Osteoblast (primary cell): Measurements from ENCODE around the gene CELF2. TPM values are rescaled to one million over a fixed set of nuclear protein-coding genes. Genes with fewer than 3 reads are reported as not detected.

Experiments
- DNase-seq: peaks from one replicate; pipeline ENCODE4 v3.0.0; 2011; ENCODE audit warnings: low spot score, mixed read lengths; ENCODE audit not compliant: insufficient read length; ENCODE audit errors: missing footprints
- H2AFZ ChIP-seq: 2 replicates; pipeline ENCODE4 v1.6.0; 2011; ENCODE audit warnings: mild to moderate bottlenecking, low read length
- H3K27ac ChIP-seq: 2 replicates; pipeline ENCODE4 v1.5.1; 2011; ENCODE audit warnings: mild to moderate bottlenecking, low read depth, low read length, moderate library complexity
- H3K27me3 ChIP-seq: 2 replicates; pipeline ENCODE4 v1.6.0; 2012; ENCODE audit warnings: mild to moderate bottlenecking, control low read depth, inconsistent platforms, low read length, moderate library complexity; ENCODE audit not compliant: insufficient read depth
- H3K36me3 ChIP-seq: 2 replicates; pipeline ENCODE4 v1.5.1; 2011; ENCODE audit warnings: mild to moderate bottlenecking, low read length, control low read depth, moderate library complexity; ENCODE audit not compliant: insufficient read depth
- H3K4me1 ChIP-seq: 2 replicates; pipeline ENCODE4 v1.5.1; 2011; ENCODE audit warnings: mild to moderate bottlenecking, low read length, control low read depth, moderate library complexity; ENCODE audit not compliant: insufficient read depth
- H3K4me2 ChIP-seq: 2 replicates; pipeline ENCODE4 v1.6.0; 2011; ENCODE audit warnings: mild to moderate bottlenecking, low read length; ENCODE audit not compliant: insufficient read depth
- H3K4me3 ChIP-seq: fragments of 200-600 bp; sonication (generic); 3 replicates; pipeline ENCODE4 v1.5.1; 2012; ENCODE audit warnings: mild to moderate bottlenecking, low read length, inconsistent platforms; ENCODE audit not compliant: insufficient read depth
- H3K79me2 ChIP-seq: 2 replicates; pipeline ENCODE4 v1.6.0; 2012; ENCODE audit warnings: mild to moderate bottlenecking, low read length, control low read depth, inconsistent platforms; ENCODE audit not compliant: insufficient read depth
- H3K9me3 ChIP-seq: 2 replicates; pipeline ENCODE4 v1.5.1; 2011; ENCODE audit warnings: low read depth, low read length, control low read depth
- H4K20me1 ChIP-seq: 2 replicates; pipeline ENCODE4 v1.6.0; 2012; ENCODE audit warnings: mild to moderate bottlenecking, low read length, control low read depth; ENCODE audit not compliant: insufficient read depth
- CTCF ChIP-seq: IDR thresholded peaks from 2 replicates; pipeline ENCODE4 v1.5.1; 2011; ENCODE audit warnings: mild to moderate bottlenecking, low read depth, low read length, moderate library complexity; ENCODE audit errors: extremely low read depth
- total RNA-seq: library from RNA; depleted of rRNA; stranded (reverse); fragments of >200 nt; gene quantifications from 2 replicates; pipeline ENCODE4 v1.2.3, GENCODE V29; 2012

The CELF2 gene
- total RNA-seq, 1 donor: 7.6 TPM

DNA sequence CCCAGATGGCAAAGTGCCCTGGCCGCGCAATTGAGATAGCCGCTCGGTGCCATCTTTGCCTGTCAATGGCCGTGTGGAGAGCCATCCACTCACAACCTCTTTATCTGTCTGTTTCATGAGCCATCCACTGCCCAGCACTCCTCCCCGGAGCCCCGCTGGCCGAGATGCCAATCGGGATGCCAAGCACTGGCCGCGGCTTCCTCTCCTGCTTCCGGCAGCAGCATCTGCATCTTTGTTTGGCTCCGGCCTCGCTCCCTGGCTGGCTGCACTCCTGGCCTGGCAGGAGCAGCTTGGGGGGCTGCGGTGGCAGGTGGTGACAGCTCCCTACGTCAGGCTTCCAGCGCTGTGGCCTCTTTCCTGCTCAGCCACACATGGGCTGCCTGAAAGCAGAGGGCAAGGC, 362.1 kb downstream of the CELF2 start:
- no peaks in the 10 kb centered on the region for H3K36me3 ChIP-seq
- H3K79me2 ChIP-seq: no peaks in the 10 kb centered on the region
- H3K4me2 ChIP-seq: no peak overlapping the region
- no peaks in the 10 kb centered on the region for H3K9me3 ChIP-seq
- no peaks in the 10 kb centered on the region for H3K4me1 ChIP-seq
- no peak overlapping the region for H3K4me3 ChIP-seq
- no peak overlapping the region for H2AFZ ChIP-seq
- TF ChIP-seq CTCF: no peak
- peak; percentile 38 for DNase-seq
- H3K27ac ChIP-seq: no peak overlapping the region
- H4K20me1 ChIP-seq: no peaks in the 10 kb centered on the region
- H3K27me3 ChIP-seq: no peaks in the 10 kb centered on the region

GRCh38 chr10:11381023-11381422, 363.4 kb downstream of the CELF2 start:
- H3K4me3 ChIP-seq: no peak overlapping the region
- no peak for TF ChIP-seq CTCF
- H2AFZ ChIP-seq: no peak overlapping the region
- H3K27me3 ChIP-seq: no peaks in the 10 kb centered on the region
- H3K4me2 ChIP-seq: no peak overlapping the region
- H3K4me1 ChIP-seq: no peaks in the 10 kb centered on the region
- H3K79me2 ChIP-seq: no peaks in the 10 kb centered on the region
- H4K20me1 ChIP-seq: no peaks in the 10 kb centered on the region
- DNase-seq: no peak
- no peaks in the 10 kb centered on the region for H3K36me3 ChIP-seq
- no peak overlapping the region for H3K27ac ChIP-seq
- H3K9me3 ChIP-seq: no peaks in the 10 kb centered on the region

DNA sequence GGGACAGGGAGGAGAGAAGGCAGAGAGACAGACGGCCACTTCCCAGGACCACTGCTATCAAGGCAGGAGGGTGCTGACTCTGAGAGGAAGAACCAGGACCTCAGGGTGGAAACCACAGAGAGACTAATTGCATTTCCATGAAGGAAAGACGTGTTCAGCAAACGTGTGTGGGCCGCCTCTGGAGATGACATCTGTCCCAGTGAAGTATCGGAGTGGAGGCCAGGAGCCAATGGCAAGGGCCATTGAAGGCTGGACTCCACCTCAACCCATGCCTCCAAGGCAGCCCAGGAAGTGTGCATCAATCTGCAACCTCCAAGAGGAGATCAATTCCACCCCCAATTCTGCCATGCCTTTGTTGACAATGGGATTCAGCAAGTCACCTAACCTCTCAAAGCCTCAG, 363.8 kb downstream of the CELF2 start:
- Histone ChIP-seq H3K4me2 (no peak overlapping the region), H3K9me3 (no peaks in the 10 kb centered on the region), H3K36me3 (no peaks in the 10 kb centered on the region), H3K79me2 (no peaks in the 10 kb centered on the region), H3K27me3 (no peaks in the 10 kb centered on the region), H3K4me1 (no peaks in the 10 kb centered on the region), H2AFZ (no peak overlapping the region), H3K27ac (no peak overlapping the region), H3K4me3 (no peak overlapping the region), H4K20me1 (no peaks in the 10 kb centered on the region)
- peak; percentile 23 for DNase-seq
- TF ChIP-seq CTCF: no peak

GRCh38 chr10:11382187-11382586, 364.5 kb downstream of the CELF2 start:
- no peak overlapping the region for H2AFZ ChIP-seq
- no peaks in the 10 kb centered on the region for H3K4me1 ChIP-seq
- H3K9me3 ChIP-seq: no peaks in the 10 kb centered on the region
- H4K20me1 ChIP-seq: no peaks in the 10 kb centered on the region
- H3K4me2 ChIP-seq: no peak overlapping the region
- no peaks in the 10 kb centered on the region for H3K36me3 ChIP-seq
- no peak overlapping the region for H3K4me3 ChIP-seq
- DNase-seq: no peak
- no peak overlapping the region for H3K27ac ChIP-seq
- no peaks in the 10 kb centered on the region for H3K79me2 ChIP-seq
- H3K27me3 ChIP-seq: no peaks in the 10 kb centered on the region
- no peak for TF ChIP-seq CTCF
